HG03139 (cell line): ENCODE measurements around the gene COLQ.
"Not testable (repeated sequence)": the region's sequence is repeated elsewhere in the genome, so short reads cannot be mapped to it uniquely, and the experiment has no call there.

Experiments
- ATAC-seq: cut with Tn5 transposase; IDR thresholded peaks from one replicate; pipeline ENCODE4 v1.9.1; 2021; ENCODE audit not compliant: unreplicated experiment

The COLQ gene

DNA sequence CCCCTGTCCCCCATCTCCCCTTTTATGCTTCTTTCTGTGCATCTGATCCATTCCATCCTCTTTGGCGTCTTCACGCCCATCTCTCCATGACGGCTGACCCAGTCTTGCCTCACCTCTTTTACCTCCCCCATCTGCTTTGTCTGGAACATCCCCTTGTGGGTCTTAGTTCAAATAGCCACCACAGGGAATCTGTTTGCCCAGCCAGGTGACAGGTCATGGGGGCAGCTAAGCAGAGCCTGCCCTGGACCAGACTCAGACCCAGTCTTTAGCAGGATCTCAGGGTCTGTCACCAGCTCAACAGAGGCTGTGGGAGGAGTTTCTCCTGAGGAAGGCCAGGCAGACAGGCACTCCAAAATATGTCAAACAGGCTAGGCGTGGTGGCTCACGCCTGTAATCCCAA lies 28.1 kb downstream of the COLQ start:
- no peak for ATAC-seq

DNA sequence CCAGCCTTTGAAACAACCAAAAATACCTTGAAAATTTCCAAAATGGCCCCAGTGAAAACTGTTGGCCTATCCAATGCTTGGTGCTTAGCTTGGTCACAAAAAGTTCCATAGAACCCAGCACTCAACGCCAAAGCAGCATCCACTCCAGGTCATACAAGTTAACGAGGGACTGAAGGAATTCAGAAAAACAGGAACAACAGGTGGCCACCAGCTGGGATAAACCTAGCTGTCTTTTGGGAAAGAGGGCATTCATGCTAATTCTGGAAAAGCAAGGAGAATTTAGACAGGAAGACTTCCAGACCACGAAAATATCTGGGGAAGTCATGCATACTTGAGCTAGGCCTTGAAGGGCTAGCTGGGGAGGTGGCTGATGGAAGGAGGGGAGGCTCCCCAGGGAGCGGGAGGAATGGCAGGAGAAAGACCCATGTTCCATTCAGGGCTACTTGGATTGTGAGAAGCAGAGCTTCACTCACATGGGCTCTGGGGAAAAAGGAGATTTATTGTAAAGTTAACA lies 28.6 kb downstream of the COLQ start:
- ATAC-seq, result no peak

DNA sequence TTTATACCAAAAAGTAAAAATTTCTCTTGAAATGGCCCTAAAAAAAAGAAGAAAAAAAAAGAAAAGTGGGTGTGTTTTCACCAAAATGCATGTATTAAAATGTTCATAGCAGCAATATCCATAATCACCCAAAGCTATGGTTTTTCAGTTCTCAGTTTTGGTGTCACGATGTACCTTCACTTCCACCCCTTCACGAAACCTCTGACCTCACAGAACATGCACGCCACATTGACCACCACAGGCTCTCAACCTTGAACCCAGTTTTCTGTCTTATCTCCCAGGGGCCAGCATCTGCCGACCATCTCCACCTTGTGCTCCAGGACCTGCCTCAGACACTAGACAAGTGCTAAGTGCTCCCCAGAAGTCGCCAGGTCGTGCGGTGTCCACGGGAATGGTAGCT lies 30.4 kb downstream of the COLQ start:
- no peak for ATAC-seq

DNA sequence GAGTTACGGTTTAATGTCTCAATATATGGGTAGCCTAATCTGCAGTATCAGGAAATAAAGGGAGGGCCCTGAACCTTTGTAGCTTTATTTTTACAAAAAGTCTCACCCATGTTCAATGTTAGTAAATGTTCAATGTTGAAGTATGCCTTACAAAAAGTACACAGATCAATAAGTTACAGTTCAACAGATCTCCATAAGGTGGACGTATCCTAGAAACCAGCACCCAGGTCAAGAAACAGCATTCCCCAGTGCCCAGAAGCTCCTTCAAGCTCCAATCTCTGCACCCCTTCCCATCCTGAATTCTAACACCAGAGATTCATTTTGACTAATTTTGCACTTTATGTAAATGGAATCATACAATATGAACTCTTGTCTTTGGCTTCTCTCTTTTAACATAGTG lies 31.3 kb downstream of the COLQ start:
- no peak for ATAC-seq

DNA sequence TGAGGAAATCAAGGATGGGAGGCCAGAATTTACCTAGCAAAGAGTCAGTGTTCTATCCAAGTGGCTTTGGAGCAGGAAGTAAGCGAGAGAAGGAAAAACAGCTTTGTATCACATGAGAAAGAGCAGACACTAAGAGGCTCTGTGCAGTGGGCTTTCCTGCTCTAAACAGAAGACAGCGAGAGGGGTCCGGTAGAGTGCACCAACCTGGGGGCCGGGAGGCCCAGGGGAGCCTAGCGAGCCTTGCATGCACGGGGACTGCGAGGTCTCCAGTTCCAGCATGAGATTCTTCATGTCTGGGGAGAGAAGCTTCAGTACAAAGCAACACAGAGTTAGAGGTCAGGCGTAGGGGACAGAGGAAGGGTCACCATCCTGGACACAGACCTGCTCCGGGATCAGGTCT lies 33.5 kb downstream of the COLQ start:
- ATAC-seq, result no peak

DNA sequence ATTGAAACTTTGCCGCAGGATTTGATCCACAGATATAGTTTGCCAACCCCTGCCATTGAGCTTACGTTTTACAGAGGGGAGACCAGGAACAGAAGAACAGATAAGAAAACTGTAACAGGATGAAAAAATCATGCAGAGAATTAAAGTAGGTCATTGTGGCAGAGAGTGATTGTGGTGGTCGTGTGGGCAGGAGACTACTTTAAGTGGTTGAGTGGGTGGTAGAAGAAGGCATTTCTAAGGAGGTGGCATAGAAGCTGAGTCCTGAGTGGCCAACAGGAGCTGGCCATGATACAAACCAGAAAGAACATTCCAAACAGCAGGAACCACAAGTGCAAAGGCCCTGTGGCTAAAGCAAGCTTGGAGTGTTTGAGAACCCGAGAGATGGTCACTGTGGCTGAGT lies 34.5 kb downstream of the COLQ start:
- ATAC-seq, result no peak

DNA sequence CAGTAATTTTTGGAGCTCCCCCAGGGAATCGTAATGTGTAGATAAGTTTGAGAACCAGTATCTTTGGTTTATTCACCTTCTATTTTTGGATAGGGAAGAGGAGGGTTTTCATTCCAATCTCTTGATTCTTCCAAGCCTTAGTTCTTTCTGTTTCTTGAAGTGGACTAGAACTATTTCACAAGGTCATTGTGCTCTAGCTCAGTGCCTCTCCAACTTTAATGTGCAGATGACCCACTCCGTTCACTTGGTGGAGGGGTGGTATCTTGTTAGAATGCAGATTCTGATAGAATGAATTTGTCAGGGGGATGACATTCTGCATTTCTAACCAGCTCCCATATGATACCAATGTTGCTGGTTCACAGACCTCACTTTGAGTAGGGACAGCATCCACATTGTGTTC lies 35.5 kb downstream of the COLQ start:
- ATAC-seq, result no peak

DNA sequence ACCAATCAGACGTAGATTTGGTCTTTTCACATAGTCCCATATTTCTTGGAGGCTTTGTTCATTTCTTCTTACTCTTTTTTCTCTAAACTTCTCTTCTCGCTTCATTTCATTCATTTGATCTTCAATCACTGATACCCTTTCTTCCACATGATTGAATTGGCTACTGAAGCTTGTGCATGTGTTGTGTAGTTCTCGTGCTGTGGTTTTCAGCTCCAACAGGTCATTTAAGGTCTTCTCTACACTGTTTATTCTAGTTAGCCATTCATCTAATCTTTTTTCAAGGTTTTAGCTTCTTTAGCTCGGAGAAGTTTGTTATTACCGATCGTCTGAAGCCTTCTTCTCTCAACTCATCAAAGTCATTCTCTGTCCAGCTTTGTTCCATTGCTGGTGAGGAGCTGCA lies 37.0 kb downstream of the COLQ start:
- ATAC-seq, result not testable (repeated sequence)

DNA sequence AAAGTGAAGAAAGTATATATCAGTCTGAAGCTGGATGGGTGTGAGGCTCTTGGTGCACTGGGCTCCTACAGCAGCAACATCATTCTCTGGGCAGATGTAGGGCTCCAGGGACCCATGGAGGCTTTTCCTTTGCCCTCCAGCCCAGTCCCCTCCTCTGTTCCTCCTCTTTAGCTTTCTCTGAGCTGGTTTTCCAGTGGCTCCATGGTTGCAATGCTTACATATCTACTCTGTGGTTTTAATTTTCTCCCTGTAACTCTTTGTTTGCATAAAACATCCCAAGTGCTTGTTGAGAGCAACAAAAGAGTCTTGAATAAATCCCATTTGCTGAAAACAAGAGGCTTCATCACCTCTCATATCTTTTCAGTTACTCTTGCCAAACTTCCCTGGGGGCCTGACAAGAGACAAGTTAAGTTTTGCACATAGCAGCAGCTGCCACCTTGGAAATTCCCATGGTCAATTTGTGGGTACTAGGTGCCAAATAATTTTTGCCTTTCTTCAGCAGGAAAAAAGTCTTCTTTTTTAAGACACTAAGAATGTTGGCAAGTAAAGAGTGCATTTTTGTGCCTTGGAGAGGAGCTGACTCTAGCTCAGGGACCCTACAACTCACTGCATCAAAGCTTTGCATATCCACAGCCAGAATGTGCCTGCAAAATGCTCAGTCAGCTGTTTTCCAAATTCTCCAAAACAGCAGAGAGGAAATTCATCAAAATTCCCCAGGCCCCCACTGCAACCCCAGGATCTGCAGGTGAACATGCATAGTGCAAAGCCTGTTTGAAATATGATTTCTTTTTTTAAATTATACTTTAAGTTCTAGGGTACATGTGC lies 41.9 kb downstream of the COLQ start:
- ATAC-seq, result no peak

DNA sequence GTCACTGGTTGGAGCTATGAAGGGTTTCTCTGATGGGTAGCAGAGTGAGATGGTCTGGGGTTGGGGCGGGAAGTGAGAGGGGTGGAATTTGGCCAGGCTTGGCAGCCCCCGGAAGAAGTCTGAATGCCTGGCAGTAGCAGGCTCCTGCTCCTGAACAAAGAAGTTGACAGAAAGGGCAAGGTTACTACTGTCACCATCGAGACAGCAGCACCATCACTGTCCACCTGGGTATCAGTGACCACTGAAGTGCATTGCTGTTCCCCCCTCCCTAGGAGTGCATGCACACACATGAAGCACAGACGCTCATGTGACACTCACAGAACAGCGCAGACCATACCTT lies 42.9 kb downstream of the COLQ start:
- ATAC-seq, result no peak

DNA sequence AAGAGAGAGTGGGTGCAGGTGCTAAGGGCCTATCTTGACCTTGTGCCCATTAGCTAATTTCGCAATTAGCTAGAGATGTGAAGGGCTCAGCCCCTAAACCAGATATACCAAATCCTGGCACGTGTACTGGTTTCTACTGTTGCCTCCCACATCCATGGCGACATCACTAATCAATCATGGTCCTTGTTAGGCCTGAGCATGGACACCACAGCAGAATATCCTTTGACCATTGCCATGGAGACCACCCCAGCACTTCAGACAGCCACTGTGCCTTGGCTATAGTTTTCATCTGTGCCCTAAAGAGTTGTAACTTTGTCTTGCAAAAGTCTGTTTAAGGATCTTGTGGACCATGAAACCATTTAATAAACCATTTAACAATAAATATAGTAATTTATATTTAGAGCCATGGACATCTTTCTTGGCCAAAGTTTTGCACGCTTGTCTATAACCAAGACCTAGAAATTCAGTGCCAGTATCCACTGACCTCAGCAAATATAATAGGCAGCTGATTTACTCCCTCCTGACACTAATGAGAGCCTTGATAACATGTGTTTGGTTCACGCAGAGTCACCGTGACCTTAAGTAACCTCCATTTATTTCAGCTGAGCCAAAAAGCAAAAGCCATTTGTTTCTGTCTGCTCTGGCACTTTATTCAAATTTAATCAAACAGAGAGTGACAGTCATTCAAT lies 43.4 kb downstream of the COLQ start:
- no peak for ATAC-seq

DNA sequence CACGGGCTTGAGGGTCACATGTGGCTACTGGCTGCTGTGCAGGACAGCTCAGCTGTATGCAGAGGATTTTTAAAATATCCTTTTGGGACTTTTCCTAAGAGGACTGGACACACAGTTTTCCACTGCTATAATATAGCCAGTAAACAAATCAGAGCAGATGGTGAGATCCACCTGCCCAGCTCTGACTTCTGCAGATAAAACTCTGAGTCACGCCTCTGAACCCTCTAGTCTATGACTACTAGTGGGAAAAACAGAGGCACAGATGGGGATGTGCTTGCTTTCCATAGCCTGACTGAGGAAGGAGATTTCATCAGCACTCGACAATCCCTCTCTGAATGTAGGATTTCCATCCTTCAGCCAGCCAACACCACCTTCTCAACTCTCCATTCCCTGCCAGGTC lies 45.1 kb downstream of the COLQ start:
- ATAC-seq, result no peak

DNA sequence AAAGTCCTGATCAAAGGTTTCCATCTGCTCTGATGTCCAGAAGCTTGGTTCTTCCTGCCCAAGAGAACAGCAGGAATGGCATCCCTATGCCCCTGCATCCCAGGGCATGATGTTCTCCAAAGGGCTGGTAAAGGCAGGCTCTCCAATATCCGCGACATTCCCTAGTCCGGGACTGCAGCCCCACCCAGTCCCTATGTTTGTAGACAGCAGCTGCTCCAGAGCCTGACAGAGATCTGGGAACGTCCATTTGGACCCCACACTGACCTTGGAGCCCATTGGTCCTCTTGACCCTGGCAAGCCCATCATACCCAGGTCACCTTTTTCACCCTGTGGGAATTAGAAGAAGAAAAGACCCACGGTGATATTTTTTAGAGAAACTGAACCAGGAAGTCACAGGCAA lies 46.3 kb downstream of the COLQ start:
- ATAC-seq, result no peak

DNA sequence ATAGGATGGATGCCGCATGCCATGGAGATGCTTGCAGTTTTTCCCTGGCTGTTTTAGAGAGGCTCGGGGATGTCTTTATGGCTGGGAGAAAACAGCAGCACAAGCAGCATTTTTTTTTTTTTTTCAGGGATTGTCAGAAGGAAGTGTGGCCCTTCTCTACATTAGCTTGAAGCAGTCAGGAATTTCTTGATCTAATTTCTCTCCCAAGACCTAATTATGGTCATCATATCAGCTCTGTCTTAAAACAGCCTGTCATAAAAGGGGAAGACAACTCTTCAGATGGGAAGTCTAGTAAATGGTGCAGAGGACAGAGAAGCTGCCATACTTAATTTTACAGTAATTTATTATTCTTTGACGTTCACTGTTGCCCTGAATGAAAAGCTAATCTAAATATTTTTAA lies 49.6 kb downstream of the COLQ start:
- no peak for ATAC-seq

DNA sequence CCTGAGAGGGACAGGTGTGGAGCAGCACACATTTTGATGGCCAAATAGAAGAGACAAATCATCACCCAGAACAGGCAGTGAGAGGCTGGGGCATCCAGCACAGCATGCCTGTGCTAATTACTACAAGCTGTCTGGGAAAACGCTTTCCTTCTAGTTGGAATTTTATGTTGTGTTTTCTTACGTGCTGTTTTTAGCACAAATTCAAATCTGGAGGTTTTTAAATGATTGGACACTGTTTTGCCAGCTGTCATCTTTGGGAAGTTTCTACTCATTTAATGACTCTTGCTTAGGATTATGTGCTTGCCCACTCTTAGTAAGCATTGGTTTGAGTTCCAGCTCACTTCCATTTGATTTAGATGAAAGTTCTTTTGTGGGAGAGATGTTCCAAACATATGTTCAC lies 50.7 kb downstream of the COLQ start:
- ATAC-seq, result no peak

DNA sequence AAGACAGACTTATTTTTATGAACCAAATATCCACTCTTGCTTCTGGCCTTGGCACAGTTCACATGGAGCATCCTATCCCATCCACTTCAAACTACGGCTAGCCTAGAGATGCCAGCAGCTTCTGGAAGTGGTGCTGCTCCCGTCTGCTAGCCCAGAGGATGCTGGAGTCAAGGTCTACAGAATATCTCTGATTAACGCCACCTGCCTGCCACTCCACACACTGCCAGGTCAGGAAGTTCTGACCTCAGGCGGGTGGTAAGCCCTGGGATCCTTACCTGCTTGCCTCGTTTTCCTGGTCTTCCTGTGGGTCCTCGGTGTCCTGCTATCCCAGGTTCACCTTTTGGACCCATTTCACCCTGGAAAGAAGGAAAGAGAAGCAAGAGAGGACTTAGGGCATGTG lies 51.2 kb downstream of the COLQ start:
- ATAC-seq, result no peak

DNA sequence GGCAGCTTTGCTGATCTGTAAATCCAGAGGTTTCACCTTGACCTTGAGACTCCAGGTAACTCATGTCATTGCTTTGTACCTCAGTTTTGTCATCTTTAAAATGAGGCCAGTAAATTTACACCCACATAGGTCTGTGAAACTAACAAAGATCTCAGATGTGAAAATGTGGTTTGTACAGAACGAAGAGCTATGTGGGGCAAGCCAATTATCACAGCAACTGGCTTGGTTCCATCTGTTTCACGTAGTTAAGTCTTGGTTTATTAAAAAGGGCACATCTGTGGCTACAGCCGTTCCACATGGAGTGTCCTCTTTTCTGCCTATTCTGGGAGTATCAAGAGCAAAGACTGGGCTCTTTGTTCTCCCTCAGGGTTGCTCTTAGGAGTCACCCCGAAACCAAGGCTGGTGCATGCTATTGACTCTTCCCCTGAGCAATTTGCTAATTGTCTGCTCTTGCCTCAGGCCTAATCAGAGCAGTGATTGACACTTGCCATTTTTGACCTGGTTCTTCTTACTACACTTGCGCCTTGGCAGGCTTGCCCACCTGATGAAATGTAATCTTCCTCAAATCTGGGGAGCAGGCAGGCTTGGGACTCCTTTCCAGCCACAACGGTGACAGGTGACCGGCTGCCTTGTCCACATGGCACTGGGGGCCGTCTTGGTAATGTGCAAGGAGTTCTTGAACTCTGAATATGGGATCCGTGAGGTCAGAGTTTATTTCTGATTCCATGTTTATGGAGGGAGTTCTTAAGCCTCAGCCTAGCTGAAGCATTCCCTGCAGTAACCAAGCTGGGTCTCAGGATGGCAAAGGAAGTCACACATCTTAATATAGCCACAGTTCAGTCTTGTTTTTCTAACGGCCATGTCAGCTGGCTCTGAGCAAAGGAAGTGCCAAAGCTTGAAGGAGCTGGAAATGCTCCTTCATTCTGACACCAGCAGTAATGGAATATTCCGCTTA lies 54.0 kb downstream of the COLQ start:
- ATAC-seq, result no peak

DNA sequence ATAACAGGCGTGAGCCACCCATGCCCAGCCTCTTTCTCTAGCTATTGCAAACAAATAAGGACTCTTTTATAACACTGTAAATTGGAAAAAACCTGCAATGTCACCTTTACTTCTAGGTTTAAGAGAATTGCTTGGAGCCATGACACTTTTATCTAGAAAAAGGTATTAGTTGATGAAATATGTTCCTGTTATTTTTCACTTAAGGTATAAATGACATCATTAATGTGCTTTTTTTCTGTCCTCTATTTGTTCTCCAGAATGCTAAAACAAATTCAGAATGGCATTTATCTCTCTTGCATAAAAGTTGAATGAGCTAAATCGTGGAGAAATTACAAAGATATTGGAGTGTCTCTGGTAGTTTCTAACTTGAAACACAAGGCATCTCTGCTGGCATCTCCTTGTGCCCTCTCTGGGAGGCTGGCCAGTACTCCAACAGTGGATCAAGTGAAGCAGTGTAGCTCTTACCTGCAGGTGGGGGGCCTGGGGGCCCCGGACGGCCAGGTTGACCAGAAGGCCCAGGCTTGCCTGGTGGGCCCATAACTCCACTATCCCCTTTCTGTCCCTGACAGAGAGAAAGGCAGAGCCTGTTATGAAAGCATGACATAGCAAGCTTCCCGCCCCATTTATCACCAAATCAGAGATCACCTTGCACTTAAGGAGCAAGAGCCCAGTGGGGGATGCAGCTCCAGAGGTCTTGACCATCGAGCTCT lies 55.5 kb downstream of the COLQ start:
- ATAC-seq, result no peak

DNA sequence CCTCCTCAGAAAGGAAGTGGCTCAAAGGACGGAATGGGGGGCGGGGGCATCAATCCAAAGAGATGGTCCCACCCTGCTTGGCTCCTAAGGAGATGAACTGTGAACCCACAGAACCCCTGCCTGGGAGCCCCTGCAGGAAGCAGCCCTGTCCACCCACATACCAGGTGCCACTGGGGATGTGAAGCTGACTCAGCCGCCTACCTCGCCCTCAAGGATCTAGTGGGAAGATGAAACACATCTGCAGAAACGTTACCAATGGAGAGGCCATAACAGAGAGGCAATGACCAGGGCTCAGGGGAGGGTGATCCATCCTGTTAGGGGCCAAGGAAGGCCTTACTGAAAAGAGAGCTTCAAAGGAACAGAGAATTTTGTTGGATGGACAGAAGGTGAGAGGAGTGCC lies 59.1 kb downstream of the COLQ start:
- ATAC-seq, result no peak

DNA sequence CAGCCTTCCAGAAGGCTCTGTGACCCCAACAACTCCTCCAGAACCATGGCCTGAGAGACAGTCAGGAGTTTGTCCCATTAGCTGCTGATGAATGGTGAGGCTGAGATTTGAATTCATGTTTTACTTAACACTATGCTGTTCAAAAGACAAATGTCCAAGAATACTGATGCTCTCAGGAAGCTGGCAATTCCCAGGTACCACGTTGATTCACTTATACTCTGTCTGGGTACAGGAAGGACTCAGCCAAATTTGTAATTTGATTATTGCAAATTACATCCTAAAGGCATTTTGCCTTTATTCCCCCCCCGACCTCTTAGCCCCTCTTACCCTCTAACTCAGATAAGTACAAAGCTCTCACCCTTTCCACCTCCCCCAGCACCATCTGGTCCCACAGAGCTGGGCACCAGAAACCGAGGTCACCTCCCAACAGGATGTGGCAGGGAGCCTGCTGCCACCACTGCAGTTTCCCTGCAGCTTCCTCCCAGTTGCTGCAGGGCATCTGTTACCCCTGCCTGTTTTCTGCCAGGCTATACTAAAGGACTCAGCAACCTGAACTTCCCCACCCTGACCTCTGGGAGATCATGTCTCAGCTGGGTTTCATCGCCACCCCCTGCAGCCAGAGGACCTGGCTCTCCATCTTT lies 60.5 kb downstream of the COLQ start:
- no peak for ATAC-seq
